GM21717 (cell line): Measurements from ENCODE around the gene LSM2.

Source experiments
- ATAC-seq: cut with Tn5 transposase; IDR thresholded peaks from one replicate; pipeline ENCODE4 v1.9.1; 2021; ENCODE audit warnings: mild to moderate bottlenecking, moderate library complexity; ENCODE audit not compliant: unreplicated experiment

LSM2 gene

GRCh38 chr6:31758281-31758680 is 48.5 kb downstream of the LSM2 start:
- no peak for ATAC-seq

GRCh38 chr6:31752739-31753319 is 53.9 kb downstream of the LSM2 start:
- no peak for ATAC-seq

GRCh38 chr6:31750411-31751022 is 56.2 kb downstream of the LSM2 start:
- no peak for ATAC-seq

GRCh38 chr6:31749301-31750036 is 57.3 kb downstream of the LSM2 start:
- ATAC-seq = no peak
